ENCODE data around the gene PHF23. TPM values are rescaled to one million over a fixed set of nuclear protein-coding genes. Genes with fewer than 3 reads are reported as not detected.

PHF23 gene
- total RNA-seq, 1 donor from 2014 or later, result 78.0 TPM

GRCh38 chr17:7208754-7209460 is 30.4 kb downstream of the PHF23 start:
- Histone ChIP-seq H3K9me3 (ENCODE audit: insufficient read depth, low read depth, low read length) (no peaks in the 10 kb centered on the region), H3K9ac (ENCODE audit: low read length) (no peak overlapping the region), H3K4me1 (ENCODE audit: insufficient read depth, low read length) (peaks cover 32% of the 10 kb centered on the region), H4K20me1 (ENCODE audit: insufficient read depth, low read length) (peaks cover 81% of the 10 kb centered on the region), H3K27me3 (ENCODE audit: insufficient read depth, low read length) (no peaks in the 10 kb centered on the region), H3K4me2 (ENCODE audit: low read length) (no peak overlapping the region), H2AFZ (ENCODE audit: low read depth, low read length) (no peak overlapping the region), H3K79me2 (ENCODE audit: insufficient read depth, low read length) (peaks cover 68% of the 10 kb centered on the region), H3K36me3 (ENCODE audit: insufficient read depth, low read length) (no peaks in the 10 kb centered on the region), H3K27ac (ENCODE audit: low read depth, low read length) (no peak overlapping the region), H3K4me3 (ENCODE audit: insufficient read depth, low read depth, low read length) (no peak overlapping the region)
- TF ChIP-seq CTCF (IDR thresholded peaks at IDR 0.05; ENCODE audit: insufficient read depth, low read depth, low read length) (no peak), EZH2 (IDR thresholded peaks at IDR 0.05; ENCODE audit: insufficient read depth, low read length) (no peak)
- Mint-ChIP-seq H3K9me3 (ENCODE audit: unreplicated experiment) (no peaks in the 10 kb centered on the region), H3K36me3 (ENCODE audit: low read depth, unreplicated experiment) (peaks cover 16% of the 10 kb centered on the region), H3K27me3 (ENCODE audit: low read depth, unreplicated experiment) (no peaks in the 10 kb centered on the region), H3K27ac (ENCODE audit: unreplicated experiment) (no peak overlapping the region), H3K4me3 (ENCODE audit: unreplicated experiment) (no peak overlapping the region), H3K4me1 (ENCODE audit: low read depth, unreplicated experiment) (peaks cover 42% of the 10 kb centered on the region)
- FAIRE-seq, result no peak
- no peak for DNase-seq (ENCODE audit: low read depth)

DNA sequence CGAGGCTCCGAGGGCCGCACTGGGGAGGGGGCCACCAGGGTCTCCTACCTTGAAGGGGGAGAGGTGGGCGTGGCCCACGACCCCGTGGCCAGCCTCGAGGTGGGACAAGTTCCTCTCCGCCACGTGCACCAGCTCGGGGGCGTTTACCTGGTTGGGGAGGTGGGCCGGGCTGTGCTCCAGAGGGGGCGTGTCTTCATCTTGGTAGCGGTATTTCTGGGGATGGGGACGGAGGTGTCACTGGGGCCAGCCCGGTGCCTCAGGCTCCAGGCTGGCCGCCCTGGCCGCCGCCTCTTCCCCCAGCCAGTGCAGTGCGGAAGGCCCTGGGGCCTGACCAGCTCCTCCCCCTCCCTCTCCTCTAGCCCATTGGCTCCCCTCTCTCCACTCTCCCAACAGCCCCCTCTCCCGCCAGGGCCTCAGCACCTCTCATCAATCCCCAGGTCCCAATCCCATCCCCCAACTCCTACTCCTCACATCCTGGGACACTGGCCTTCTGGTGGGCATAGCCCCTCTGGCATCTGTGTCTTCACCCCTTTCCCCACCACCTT is 31.2 kb downstream of the PHF23 start:
- Histone ChIP-seq H3K9ac (ENCODE audit: low read length) (no peak overlapping the region), H3K4me3 (ENCODE audit: insufficient read depth, low read depth, low read length) (no peak overlapping the region), H4K20me1 (ENCODE audit: insufficient read depth, low read length) (peaks cover 76% of the 10 kb centered on the region), H3K27ac (ENCODE audit: low read depth, low read length) (no peak overlapping the region), H3K4me2 (ENCODE audit: low read length) (no peak overlapping the region), H2AFZ (ENCODE audit: low read depth, low read length) (no peak overlapping the region), H3K4me1 (ENCODE audit: insufficient read depth, low read length) (peaks cover 28% of the 10 kb centered on the region), H3K79me2 (ENCODE audit: insufficient read depth, low read length) (peaks cover 60% of the 10 kb centered on the region), H3K36me3 (ENCODE audit: insufficient read depth, low read length) (peaks cover 3% of the 10 kb centered on the region), H3K9me3 (ENCODE audit: insufficient read depth, low read depth, low read length) (no peaks in the 10 kb centered on the region), H3K27me3 (ENCODE audit: insufficient read depth, low read length) (no peaks in the 10 kb centered on the region)
- DNase-seq (ENCODE audit: low read depth) (no peak), FAIRE-seq (no peak)
- TF ChIP-seq EZH2 (IDR thresholded peaks at IDR 0.05; ENCODE audit: insufficient read depth, low read length) (no peak), CTCF (IDR thresholded peaks at IDR 0.05; ENCODE audit: insufficient read depth, low read depth, low read length) (no peak)
- H3K27me3 Mint-ChIP-seq (ENCODE audit: low read depth, unreplicated experiment), result no peaks in the 10 kb centered on the region
- H3K4me1 Mint-ChIP-seq (ENCODE audit: low read depth, unreplicated experiment), result peaks cover 35% of the 10 kb centered on the region
- H3K27ac Mint-ChIP-seq (ENCODE audit: unreplicated experiment), result no peak overlapping the region
- H3K36me3 Mint-ChIP-seq (ENCODE audit: low read depth, unreplicated experiment), result peaks cover 14% of the 10 kb centered on the region
- H3K4me3 Mint-ChIP-seq (ENCODE audit: unreplicated experiment), result no peak overlapping the region
- no peaks in the 10 kb centered on the region for H3K9me3 Mint-ChIP-seq (ENCODE audit: unreplicated experiment)
